Esophagus muscularis mucosa (tissue), 4 donors: ENCODE data around the gene CTNNA1. TPM values are rescaled to one million over a fixed set of nuclear protein-coding genes. Genes with fewer than 3 reads are reported as not detected.

Experiments
- DNase-seq: peaks from one replicate; pipeline ENCODE4 v3.0.0-alpha.2; 2017; ENCODE audit errors: extremely low spot score
- H3K27ac ChIP-seq, 4 donors: fragments of 200-600 bp; sonication (generic); replicated peaks in 1 of 4; 1 replicate in 3 of 4; 2 replicates in 1 of 4; pipeline ENCODE4 v1.5.1; 2016 to 2019; ENCODE audit warnings: mild to moderate bottlenecking in 1 of 4
- H3K27me3 ChIP-seq, 4 donors: fragments of 200-600 bp; sonication (generic); one replicate each; pipeline versions ENCODE4 v1.5.1 to v1.6.0; 2016 to 2019
- H3K36me3 ChIP-seq, 4 donors: fragments of 200-600 bp; sonication (generic); one replicate each; pipeline ENCODE4 v1.5.1; 2016 to 2019
- H3K4me1 ChIP-seq, 4 donors: fragments of 200-600 bp; sonication (generic); one replicate each; pipeline ENCODE4 v1.5.1; 2016 to 2019
- H3K4me3 ChIP-seq, 4 donors: fragments of 200-600 bp; sonication (generic); 1 replicate in 2 of 4; 2 replicates in 2 of 4; pipeline ENCODE4 v1.5.1; 2016 to 2019; ENCODE audit warnings: mild to moderate bottlenecking in 4 of 4, moderate library complexity in 1 of 4
- H3K9me3 ChIP-seq, 4 donors: fragments of 200-600 bp; sonication (generic); 1 replicate in 3 of 4; 2 replicates in 1 of 4; pipeline ENCODE4 v1.5.1; 2016 to 2019
- CTCF ChIP-seq, 3 experiments: fragments of 200-600 bp in 2 of 3; fragments of 450-650 bp in 1 of 3; sonication (generic) in 2 of 3; IDR thresholded peaks; one replicate each; pipeline ENCODE4 v1.5.1; 2017 to 2019; ENCODE audit warnings: antibody characterized with exemption in 3 of 3, mild to moderate bottlenecking in 2 of 3, moderate library complexity in 1 of 3
- EP300 ChIP-seq: sonication (generic); formaldehyde crosslinking; IDR thresholded peaks from one replicate; pipeline ENCODE4 v1.6.1; 2017; ENCODE audit warnings: antibody characterized with exemption
- POLR2A ChIP-seq: fragments of 450-650 bp; IDR thresholded peaks from one replicate; pipeline ENCODE4 v1.6.1; 2017; ENCODE audit warnings: antibody characterized with exemption, moderate library complexity, mild to moderate bottlenecking, low read depth
- POLR2AphosphoS5 ChIP-seq, 2 donors: sonication (generic); formaldehyde crosslinking; IDR thresholded peaks; one replicate each; pipeline ENCODE4 v1.6.1; 2017; ENCODE audit warnings: antibody characterized with exemption in 2 of 2
- WGBS: methylation state at CpG from one replicate; pipeline ENCODE4 v1.1.5; 2018; 5-methylcytosine and 5-hydroxymethylcytosine counted together
- intact Hi-C: fragments of 100-400 bp; cut with DNase I; formaldehyde crosslinking; loops from one replicate; pipeline ENCODE4 v1.15.1; 2023
- total RNA-seq, 4 donors: library from RNA; depleted of rRNA; stranded (reverse); fragments of >200 nt; gene quantifications; one replicate each; pipeline versions ENCODE4 v1.1.0 to v1.2.1, GENCODE V29; 2016

CTNNA1 gene
- total RNA-seq, 4 donors from 2014 or later = 335 to 423 (median 369) TPM

- no peak for DNase-seq
- TF ChIP-seq CTCF (IDR thresholded peaks at IDR 0.05) (no peak), POLR2AphosphoS5 (IDR thresholded peaks at IDR 0.05) (peak; percentile 65 to 68)
- no peaks in the 10 kb centered on the region for H3K9me3 ChIP-seq
- H3K36me3 ChIP-seq = peaks cover 35 to 51% (median 45%) of the 10 kb centered on the region in 4 donors
- intact Hi-C loops = no loop called here
- peaks cover 11 to 19% (median 14%) of the 10 kb centered on the region in 4 donors for H3K4me1 ChIP-seq
- WGBS = 81% methylated on average over 22 of the region's 22 CpGs
- no peak overlapping the region for H3K4me3 ChIP-seq
- no peaks in the 10 kb centered on the region for H3K27me3 ChIP-seq
- peak overlapping the region; percentile 20 to 63 (median 31) for H3K27ac ChIP-seq
Observed at GRCh38 chr5:138936225-138936967, 183.2 kb downstream of the CTNNA1 start.

- Histone ChIP-seq H3K4me1 (peaks cover 11 to 19% (median 14%) of the 10 kb centered on the region in 4 donors), H3K36me3 (peaks cover 29 to 45% (median 40%) of the 10 kb centered on the region in 4 donors)
Observed at GRCh38 chr5:138936968-138937345, 183.7 kb downstream of the CTNNA1 start.

GRCh38 chr5:138937392-138938387, 184.5 kb downstream of the CTNNA1 start:
- H3K4me1 ChIP-seq = peaks cover 11 to 19% (median 14%) of the 10 kb centered on the region in 4 donors
- H3K27me3 ChIP-seq = no peaks in the 10 kb centered on the region
- WGBS = 89% methylated on average over 24 of the region's 25 CpGs
- H3K9me3 ChIP-seq = no peaks in the 10 kb centered on the region
- H3K36me3 ChIP-seq = peaks cover 22 to 38% (median 33%) of the 10 kb centered on the region in 4 donors
- intact Hi-C loops = no loop called here
- H3K4me3 ChIP-seq = no peak overlapping the region
- TF ChIP-seq POLR2A (no peak), POLR2AphosphoS5 (IDR thresholded peaks at IDR 0.05) (no peak), EP300 (no peak), CTCF (IDR thresholded peaks at IDR 0.05) (no peak)
- no peak for DNase-seq
- peak overlapping the region in 3 of 4 donors; percentile 7 to 31 (median 20) for H3K27ac ChIP-seq

More at GRCh38 chr5:138936968-138937345, 183.7 kb downstream of the CTNNA1 start:
- no peak for DNase-seq
- Histone ChIP-seq H3K9me3 (no peaks in the 10 kb centered on the region), H3K27me3 (no peaks in the 10 kb centered on the region), H3K4me3 (no peak overlapping the region), H3K27ac (peak overlapping the region in 3 of 4 donors; percentile 7 to 31 (median 20))
- 86% methylated on average over 2 of the region's 2 CpGs for WGBS
- intact Hi-C loops = no loop called here
- TF ChIP-seq CTCF (IDR thresholded peaks at IDR 0.05) (no peak), POLR2AphosphoS5 (IDR thresholded peaks at IDR 0.05) (no peak), EP300 (no peak), POLR2A (no peak)

- Histone ChIP-seq H3K27me3 (no peaks in the 10 kb centered on the region), H3K9me3 (no peaks in the 10 kb centered on the region), H3K36me3 (peaks cover 16 to 30% (median 25%) of the 10 kb centered on the region in 4 donors), H3K4me1 (peaks cover 11 to 19% (median 14%) of the 10 kb centered on the region in 4 donors), H3K27ac (no peak overlapping the region), H3K4me3 (no peak overlapping the region)
- intact Hi-C loops = no loop called here
- no peak for TF ChIP-seq POLR2AphosphoS5 (IDR thresholded peaks at IDR 0.05)
- TF ChIP-seq POLR2A = no peak
- TF ChIP-seq EP300 = no peak
- TF ChIP-seq CTCF (IDR thresholded peaks at IDR 0.05) = no peak
- no peak for DNase-seq
- 81% methylated on average over 5 of the region's 5 CpGs for WGBS
Observed at GRCh38 chr5:138938526-138938925, 185.3 kb downstream of the CTNNA1 start.
